B cell (primary cell): Measurements from ENCODE around the gene DNAH10.

Experiments used
- EZH2 ChIP-seq: IDR thresholded peaks from 2 replicates; pipeline ENCODE4 v1.6.1; 2012; ENCODE audit warnings: borderline replicate concordance, low read depth, mild to moderate bottlenecking, moderate library complexity, low read length; ENCODE audit not compliant: insufficient read depth, poor library complexity, severe bottlenecking
- TF ChIP-seq, protein P1 (sequence below): fragments of 200-600 bp; IDR thresholded peaks from one replicate; pipeline ENCODE4 v1.8.0; 2022; ENCODE audit warnings: antibody characterized with exemption, mild to moderate bottlenecking

DNA sequence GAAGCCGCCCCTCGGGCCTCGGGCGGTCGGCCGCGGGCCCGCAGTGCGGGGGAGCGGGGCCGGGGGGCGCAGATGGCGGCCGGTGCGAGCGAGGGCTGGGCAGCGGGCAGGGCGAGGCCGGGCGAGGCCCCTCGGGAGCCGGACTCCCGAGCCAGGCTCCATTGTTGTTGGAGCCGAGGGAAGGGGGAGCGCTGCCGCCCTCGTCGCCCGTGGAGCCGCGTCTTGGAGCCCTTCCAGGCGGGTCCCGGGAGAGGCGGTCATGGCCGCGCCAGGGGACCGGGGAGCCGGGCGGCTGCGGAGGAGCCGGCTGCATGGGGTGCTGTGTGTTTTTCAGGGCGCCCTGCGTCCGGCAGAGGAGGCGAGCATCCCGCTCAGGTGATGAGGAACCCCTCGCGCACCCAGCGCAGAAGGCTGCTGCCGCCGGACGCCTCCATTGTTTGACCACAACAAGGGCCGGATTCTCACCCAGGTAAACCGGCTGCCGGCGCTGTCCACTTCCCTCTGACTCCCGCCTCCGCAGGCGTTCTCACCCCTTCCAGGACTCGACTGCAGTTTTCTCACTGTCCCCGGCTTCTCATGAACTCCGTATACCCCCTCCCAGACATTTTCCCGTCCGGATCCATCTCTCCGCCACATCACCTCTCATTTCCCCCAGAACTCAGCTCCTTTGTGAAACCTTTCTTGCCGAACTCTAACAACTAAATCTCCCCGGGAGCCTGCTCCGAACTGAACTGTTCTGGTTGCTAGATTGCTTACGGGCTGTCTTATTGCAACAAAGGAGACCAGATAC is 211.6 kb downstream of the DNAH10 start:
- TF ChIP-seq EZH2 = no peak
- TF ChIP-seq, protein P1, sequence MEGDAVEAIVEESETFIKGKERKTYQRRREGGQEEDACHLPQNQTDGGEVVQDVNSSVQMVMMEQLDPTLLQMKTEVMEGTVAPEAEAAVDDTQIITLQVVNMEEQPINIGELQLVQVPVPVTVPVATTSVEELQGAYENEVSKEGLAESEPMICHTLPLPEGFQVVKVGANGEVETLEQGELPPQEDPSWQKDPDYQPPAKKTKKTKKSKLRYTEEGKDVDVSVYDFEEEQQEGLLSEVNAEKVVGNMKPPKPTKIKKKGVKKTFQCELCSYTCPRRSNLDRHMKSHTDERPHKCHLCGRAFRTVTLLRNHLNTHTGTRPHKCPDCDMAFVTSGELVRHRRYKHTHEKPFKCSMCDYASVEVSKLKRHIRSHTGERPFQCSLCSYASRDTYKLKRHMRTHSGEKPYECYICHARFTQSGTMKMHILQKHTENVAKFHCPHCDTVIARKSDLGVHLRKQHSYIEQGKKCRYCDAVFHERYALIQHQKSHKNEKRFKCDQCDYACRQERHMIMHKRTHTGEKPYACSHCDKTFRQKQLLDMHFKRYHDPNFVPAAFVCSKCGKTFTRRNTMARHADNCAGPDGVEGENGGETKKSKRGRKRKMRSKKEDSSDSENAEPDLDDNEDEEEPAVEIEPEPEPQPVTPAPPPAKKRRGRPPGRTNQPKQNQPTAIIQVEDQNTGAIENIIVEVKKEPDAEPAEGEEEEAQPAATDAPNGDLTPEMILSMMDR = no peak
